Measurements from ENCODE around the gene RPTOR. TPM values are rescaled to one million over a fixed set of nuclear protein-coding genes. Genes with fewer than 3 reads are reported as not detected.
A peak's percentile ranks its signal among the peaks of the same experiment; 100 is the strongest.

Gene RPTOR
- total RNA-seq, 1 donor from 2014 or later, result 40.9 TPM

DNA sequence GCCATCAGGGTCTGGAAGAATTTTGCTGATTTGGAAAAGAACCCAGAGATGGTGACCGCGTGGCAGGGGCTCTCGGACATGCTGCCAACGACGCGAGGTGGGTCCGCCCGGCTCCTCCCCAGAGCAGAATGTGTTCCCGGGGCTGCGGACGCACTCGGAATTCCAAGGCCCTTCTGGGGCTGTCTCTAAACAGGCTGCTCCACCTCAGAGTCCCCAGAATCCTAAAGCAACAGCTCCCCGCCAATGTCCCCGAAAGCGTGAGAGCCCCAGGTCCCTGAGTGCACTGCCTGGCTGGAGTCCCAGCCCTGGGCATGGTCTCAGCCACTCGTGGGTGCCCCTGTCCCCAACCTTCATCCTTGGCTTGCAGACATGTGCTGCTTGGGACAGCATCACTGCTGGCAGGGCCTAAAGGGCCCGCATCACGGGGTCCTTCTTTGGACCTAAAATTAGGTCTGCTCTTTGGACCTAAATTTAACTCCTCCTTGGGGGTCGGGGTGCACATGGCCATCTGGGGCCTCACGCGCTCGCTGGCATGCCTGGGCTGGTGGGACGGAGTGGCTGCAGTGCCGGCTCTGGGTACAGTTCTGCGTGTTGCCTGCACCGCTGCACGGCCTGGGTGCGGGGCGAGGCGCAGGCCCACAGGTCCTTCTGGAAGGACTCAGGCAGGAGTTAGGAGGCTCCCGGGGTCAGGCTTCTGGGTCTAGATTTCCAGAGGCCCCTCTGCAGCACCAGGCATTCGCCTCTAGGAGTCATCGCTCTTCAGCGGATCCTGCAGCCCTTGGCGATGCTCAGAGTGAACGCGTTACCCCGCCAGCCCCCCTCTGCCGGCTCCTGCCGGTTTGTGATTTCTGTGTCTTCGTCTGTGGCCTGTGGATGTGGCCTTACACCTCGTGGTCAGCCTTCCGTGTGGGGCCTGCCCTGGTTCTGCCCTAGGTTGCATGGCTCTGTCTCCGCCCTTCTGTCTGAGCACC lies 405.1 kb downstream of the RPTOR start:
- no peak for DNase-seq

GRCh38 chr17:80950466-80951120 lies 406.0 kb downstream of the RPTOR start:
- DNase-seq, result no peak

DNA sequence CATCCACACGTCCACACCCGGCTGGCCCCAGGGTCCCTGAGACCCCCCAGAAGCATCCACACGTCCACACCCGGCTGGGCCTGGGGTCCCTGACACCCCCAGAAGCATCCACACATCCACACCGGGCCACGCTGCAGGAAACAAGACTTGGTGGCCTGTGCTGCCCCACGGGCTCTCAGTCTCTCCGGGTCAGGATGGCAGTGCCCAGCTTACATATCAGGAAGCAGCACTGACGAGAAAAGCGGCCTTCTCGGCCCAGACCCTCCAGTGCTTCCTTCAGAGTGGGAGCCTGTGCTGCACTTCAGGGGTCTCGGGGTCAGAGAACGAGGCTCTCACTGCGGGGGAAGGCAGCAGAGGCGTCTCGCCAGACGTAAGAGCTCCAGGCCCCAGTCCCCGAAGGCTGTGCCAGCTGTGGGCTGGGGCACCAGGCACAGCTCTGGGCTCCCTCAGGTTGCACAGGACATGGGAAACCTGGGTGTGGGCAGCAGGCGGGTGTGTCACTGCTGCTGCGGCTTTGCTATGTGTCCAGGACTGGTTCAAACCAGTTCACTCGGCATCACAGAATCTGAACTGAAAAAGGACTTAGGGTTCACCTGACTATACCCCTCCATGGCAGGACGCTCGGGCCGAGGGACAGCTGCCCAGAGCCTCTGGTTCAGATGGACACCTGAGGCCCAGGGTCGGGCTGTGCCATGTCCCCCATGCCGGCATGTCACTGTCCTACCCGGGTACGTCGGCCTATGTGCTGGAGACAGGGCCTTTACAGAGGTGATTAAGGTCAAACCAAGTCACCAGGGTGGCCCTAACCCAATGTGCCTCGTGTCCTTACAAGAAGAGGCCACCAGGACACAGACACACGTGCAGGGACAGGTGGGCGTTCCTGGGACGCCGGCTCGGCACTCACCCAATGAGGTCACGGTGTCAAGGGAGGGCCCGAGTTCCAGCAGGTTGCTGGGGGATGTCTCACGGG lies 406.8 kb downstream of the RPTOR start:
- DNase-seq, result no peak

- DNase-seq, result no peak
These were observed 407.7 kb downstream of the RPTOR start for GRCh38 chr17:80952291-80952690.

DNA sequence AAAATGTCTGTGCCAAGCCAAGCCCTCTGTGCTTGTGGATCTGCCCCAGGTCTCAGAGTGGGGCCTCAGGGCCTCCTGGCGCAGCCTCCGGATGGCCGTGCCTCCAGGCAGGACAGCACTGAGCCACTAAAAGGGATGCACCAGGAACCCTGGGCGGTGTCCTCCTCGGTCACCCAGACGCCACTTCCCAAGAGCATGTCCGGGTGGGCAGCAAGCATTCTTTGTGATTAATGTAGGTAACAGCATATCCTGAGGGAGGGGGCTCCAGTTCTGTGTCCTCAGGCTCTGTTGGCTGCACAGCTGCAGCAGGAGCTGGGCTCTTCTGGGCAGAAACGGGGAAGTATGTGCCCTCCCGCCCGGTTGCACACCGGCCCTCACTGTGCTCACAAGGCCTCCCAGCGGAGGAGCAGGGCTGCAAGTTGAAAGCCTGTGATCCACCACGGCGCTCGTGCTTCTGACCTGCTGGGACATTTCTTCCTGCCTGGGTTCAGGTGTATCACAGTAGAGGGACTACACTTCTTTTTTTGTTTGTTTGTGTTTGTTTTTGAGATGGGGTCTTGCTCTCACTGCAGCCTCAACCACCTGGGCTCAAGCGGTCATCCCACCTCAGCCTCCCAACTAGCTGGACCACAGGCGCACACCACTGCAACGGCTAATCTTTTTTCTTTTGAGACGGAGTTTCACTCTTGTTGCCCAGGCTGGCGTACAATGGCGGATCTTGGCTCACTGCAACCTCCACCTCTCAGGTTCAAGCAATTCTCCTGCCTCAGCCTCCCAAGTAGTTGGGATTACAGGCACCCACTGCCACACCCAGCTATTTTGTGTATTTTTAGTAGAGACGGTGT lies 409.1 kb downstream of the RPTOR start:
- no peak for DNase-seq

GRCh38 chr17:80955078-80955477 lies 410.4 kb downstream of the RPTOR start:
- DNase-seq, result no peak

DNA sequence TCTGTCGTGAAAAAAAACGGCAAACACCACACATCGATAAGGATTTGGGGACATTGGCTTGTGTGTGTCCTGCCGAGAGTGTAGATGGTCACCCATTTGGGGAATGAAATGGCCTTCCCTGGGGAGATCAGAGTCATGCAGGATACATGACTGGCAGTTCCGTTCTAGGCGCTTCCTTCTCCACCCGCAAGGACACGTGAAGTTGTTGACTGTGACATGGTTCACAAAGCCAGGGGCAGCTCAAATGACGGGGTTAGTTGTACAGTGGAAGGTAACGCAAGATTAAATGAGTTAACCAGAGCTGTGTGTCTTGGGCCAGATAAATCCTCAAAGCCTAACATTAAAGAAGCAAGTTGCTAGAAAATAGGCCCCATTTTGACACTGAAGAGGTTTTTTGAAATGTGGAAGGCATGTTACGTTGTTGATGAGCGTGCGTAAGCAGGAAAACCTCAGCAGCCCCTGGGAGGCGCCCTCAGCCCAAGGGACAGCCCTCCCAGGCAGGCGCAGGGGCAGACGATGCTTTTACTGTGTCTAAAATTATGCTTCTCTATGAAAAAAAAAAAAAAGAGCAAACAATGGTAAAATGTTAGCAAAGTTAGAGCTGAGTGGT lies 411.1 kb downstream of the RPTOR start:
- DNase-seq, result no peak

DNA sequence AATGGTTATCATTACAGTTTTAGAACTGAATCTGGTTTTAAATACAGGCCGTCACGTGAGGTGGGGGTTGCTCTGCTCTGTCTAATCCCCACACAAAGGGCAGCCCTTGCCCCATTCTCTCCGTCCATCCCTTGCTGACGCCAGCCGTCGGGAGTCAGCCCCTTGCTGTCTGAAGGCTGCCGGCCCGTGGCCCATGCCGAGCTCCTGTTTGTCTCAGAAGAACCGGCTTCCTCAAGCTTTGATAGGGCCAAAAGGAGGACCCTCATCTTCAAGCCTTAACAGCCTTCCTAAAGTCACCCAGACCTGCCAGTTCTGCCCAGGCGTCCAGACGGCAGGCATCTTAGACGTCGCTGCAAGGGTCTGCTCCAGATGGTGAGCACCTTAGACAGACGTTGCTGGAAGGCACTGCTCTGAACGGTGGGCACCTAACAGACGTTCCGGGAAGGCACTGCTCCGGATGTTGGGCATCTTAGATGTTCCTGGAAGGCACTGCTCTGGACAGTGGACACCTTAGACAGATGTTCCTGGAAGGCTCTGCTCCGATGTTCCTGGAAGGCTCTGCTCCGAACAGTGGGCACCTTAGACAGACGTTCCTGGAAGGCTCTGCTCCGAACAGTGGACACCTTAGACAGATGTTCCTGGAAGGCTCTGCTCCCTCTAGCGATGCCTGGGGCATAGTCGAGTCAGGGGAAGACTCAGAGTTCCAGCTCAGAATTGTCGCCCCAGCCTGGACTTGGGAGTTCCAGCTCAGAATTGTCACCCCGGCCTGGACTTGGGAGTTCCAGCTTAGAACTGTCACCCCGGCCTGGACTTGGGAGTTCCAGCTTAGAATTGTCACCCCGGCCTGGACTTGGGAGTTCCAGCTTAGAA lies 411.9 kb downstream of the RPTOR start:
- no peak for DNase-seq

DNA sequence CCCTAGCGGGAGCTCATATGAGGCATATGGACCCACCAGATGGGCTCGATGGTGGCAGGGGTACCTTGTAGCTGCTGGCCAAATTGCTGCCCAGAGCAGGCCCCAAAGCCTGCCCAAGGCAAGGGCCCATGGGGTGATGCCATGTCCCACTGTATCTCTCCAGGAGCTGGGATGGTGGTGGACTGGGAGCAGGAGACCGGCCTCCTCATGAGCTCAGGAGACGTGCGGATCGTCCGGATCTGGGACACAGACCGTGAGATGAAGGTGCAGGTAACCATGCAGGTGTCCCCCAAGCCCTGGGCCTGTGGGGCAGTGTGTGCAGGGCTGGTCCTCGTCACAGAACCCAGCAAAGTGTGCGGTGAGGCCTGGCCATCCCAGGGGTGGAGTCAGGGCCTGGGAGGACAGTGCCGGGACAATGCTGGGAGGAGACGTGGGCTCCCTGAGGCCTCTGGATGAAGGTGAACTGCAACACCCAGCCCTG lies 412.9 kb downstream of the RPTOR start:
- no peak for DNase-seq

- DNase-seq, result peak; percentile 96
These were observed 414.8 kb downstream of the RPTOR start for GRCh38 chr17:80959330-80960036.

GRCh38 chr17:80960037-80960796 lies 415.6 kb downstream of the RPTOR start:
- DNase-seq, result no peak

GRCh38 chr17:80960797-80961452 lies 416.3 kb downstream of the RPTOR start:
- no peak for DNase-seq

GRCh38 chr17:80961541-80962330 lies 417.1 kb downstream of the RPTOR start:
- peak; percentile 83 for DNase-seq

- DNase-seq, result no peak
These were observed 418.0 kb downstream of the RPTOR start for GRCh38 chr17:80962356-80963329.

DNA sequence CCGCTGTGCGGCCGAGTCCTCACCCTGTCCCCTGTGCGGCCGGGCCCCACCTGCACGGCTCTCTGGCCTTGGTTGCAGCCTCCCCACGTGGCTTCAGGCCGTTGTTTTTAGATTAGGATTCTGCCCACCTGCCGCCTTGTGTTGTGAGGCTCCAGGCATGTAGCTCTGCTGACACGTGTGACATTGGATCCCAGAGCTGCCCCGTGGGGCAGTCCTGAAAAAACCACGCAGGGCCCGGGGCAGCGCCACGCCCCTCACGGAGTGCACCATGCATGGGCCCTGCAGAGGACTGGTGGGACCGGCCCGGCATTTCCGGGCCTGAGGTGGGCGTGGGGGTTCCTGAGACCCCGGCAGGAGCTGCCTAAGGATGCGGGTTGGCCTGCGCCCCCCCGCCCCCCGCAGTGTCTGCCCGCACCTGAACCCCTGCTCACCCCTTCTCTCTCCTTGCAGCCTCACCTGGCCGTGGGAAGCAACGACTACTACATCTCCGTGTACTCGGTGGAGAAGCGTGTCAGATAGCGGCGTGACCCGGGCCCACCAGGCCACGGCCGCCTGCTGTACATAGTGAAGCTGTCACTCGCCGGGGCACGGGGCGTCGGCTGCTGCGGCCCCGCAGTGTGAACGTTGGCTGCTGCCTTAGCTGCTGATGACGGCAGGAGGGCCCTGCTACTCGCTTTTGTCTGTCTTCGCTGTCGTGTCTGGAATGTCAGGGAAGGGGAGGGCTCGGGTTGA lies 419.3 kb downstream of the RPTOR start:
- peak; percentile 31 for DNase-seq
